GM12878 (cell line): ENCODE measurements around the gene OTUD3.

Experiments used
- CHD2 ChIP-seq: IDR thresholded peaks from 2 replicates; pipeline ENCODE4 v1.6.1; 2011; ENCODE audit warnings: low read depth, low read length, improper control_type of control experiment, borderline replicate concordance
- EZH2 ChIP-seq: IDR thresholded peaks from 2 replicates; pipeline ENCODE4 v1.6.1; 2012; ENCODE audit warnings: low read depth, mild to moderate bottlenecking, control low read depth, inconsistent platforms, low read length, borderline replicate concordance; ENCODE audit not compliant: control insufficient read depth
- JUND ChIP-seq: IDR thresholded peaks from 2 replicates; pipeline ENCODE4 v1.6.1; 2012; ENCODE audit warnings: low read depth, mild to moderate bottlenecking, low read length, improper control_type of control experiment, moderate library complexity
- POLR2A ChIP-seq: IDR thresholded peaks from 2 replicates; pipeline ENCODE4 v1.6.1; 2011; ENCODE audit warnings: low read depth, mild to moderate bottlenecking, low read length
- TARDBP ChIP-seq: IDR thresholded peaks from 2 replicates; pipeline ENCODE4 v1.6.1; 2016; ENCODE audit warnings: borderline replicate concordance
- YY1 ChIP-seq: IDR thresholded peaks from 2 replicates; pipeline ENCODE4 v1.6.1; 2011; ENCODE audit warnings: low read depth, mild to moderate bottlenecking, low read length
- TF ChIP-seq, protein P1 (sequence below), 3 experiments: IDR thresholded peaks in 2 of 3; conservative IDR thresholded peaks in 1 of 3; 2 replicates each; pipeline ENCODE4 v1.5.1; 2011; ENCODE audit warnings: low read depth in 3 of 3, low read length in 3 of 3, mild to moderate bottlenecking in 3 of 3, control low read depth in 2 of 3, moderate library complexity in 2 of 3, inconsistent platforms in 1 of 3, mixed read lengths in 1 of 3; ENCODE audit not compliant: control insufficient read depth in 2 of 3, insufficient read depth in 1 of 3; ENCODE audit errors: extremely low read depth in 1 of 3

DNA sequence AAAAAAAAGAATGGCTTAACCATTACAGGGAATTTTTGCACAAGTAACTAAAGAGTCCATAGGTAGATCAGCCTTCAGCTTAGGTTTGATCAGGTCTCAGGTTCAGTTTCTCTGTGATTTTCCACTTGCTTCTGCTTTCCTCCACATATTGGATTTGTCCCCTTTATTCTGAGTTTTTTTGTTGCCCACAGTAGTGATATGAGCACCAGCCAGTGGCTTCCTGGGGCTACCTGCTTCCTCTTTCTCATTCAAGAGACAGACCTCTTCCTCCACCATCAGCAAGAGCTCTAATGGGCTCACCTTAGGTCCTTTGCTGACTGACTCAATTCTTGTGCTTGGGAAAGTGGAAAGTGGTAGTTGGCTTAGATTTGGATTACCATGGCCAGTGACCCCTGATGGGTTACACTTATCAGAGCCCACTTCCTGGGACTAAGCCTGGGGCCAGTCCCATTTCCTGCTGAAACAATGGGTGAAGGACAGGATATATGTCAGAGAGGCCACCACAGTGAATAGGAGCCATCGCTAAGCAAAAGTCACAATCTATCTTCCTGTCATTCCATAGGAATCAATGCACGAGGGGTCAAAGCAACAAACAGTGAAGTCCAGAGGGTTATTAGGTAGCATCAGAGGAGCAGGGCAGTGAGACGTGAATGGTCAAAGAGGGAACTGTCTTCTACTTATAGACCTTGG is 54.0 kb downstream of the OTUD3 start:
- no peak for TF ChIP-seq JUND
- TF ChIP-seq YY1 = no peak
- TF ChIP-seq EZH2 = no peak
- no peak for TF ChIP-seq CHD2
- TF ChIP-seq, protein P1, sequence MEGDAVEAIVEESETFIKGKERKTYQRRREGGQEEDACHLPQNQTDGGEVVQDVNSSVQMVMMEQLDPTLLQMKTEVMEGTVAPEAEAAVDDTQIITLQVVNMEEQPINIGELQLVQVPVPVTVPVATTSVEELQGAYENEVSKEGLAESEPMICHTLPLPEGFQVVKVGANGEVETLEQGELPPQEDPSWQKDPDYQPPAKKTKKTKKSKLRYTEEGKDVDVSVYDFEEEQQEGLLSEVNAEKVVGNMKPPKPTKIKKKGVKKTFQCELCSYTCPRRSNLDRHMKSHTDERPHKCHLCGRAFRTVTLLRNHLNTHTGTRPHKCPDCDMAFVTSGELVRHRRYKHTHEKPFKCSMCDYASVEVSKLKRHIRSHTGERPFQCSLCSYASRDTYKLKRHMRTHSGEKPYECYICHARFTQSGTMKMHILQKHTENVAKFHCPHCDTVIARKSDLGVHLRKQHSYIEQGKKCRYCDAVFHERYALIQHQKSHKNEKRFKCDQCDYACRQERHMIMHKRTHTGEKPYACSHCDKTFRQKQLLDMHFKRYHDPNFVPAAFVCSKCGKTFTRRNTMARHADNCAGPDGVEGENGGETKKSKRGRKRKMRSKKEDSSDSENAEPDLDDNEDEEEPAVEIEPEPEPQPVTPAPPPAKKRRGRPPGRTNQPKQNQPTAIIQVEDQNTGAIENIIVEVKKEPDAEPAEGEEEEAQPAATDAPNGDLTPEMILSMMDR (IDR thresholded peaks at IDR 0.05 in 2 of 3, conservative IDR thresholded peaks at IDR 0.05 in 1 of 3; ENCODE audit: control insufficient read depth in 2 of 3, extremely low read depth in 1 of 3, insufficient read depth in 1 of 3, low read depth in 3 of 3, low read length in 3 of 3) = no peak
- no peak for TF ChIP-seq TARDBP
- TF ChIP-seq POLR2A = no peak
